Measurements from ENCODE around the gene SLC43A3.

Gene SLC43A3

GRCh38 chr11:57409321-57410100 lies 17.4 kb downstream of the SLC43A3 start:
- no peak for TF ChIP-seq CTCF (conservative IDR thresholded peaks at IDR 0.05; ENCODE audit: low read depth)
- ChIA-PET CTCF (no interaction called here), POLR2A (ENCODE audit: low non-redundant PET) (no interaction called here)
- no peak for DNase-seq (ENCODE audit: low spot score)
- peak overlapping the region; percentile 41 for H3K27ac ChIP-seq

GRCh38 chr11:57408771-57409170 lies 18.1 kb downstream of the SLC43A3 start:
- no peak for TF ChIP-seq CTCF (conservative IDR thresholded peaks at IDR 0.05; ENCODE audit: low read depth)
- POLR2A ChIA-PET (ENCODE audit: low non-redundant PET): no interaction called here
- peak overlapping the region; percentile 41 for H3K27ac ChIP-seq
- CTCF ChIA-PET: interaction anchor here (0.6 kb wide), 1 partner anchor 1085 kb away, joined by 4 read pairs; no protein-coding TSS in a partner anchor
- DNase-seq (ENCODE audit: low spot score): no peak

- peak overlapping the region; percentile 41 for H3K27ac ChIP-seq
- TF ChIP-seq CTCF (conservative IDR thresholded peaks at IDR 0.05; ENCODE audit: low read depth): no peak
- POLR2A ChIA-PET (ENCODE audit: low non-redundant PET): no interaction called here
- CTCF ChIA-PET: interaction anchor here (0.6 kb wide), 1 partner anchor 1085 kb away, joined by 4 read pairs; no protein-coding TSS in a partner anchor
- no peak for DNase-seq (ENCODE audit: low spot score)
Observed at GRCh38 chr11:57407941-57408475, 18.9 kb downstream of the SLC43A3 start.

- POLR2A ChIA-PET (ENCODE audit: low non-redundant PET): no interaction called here
- DNase-seq (ENCODE audit: low spot score): no peak
- H3K27ac ChIP-seq: peak overlapping the region; percentile 51
- TF ChIP-seq CTCF (conservative IDR thresholded peaks at IDR 0.05; ENCODE audit: low read depth): no peak
- CTCF ChIA-PET: interaction anchor here (0.6 kb wide), 1 partner anchor 55 kb away, joined by 4 read pairs; no protein-coding TSS in a partner anchor
Observed at GRCh38 chr11:57407010-57407920, 19.7 kb downstream of the SLC43A3 start.

- H3K27ac ChIP-seq: peak overlapping the region; percentile 51
- TF ChIP-seq CTCF (conservative IDR thresholded peaks at IDR 0.05; ENCODE audit: low read depth): no peak
- no peak for DNase-seq (ENCODE audit: low spot score)
- CTCF ChIA-PET: no interaction called here
- POLR2A ChIA-PET (ENCODE audit: low non-redundant PET): no interaction called here
Observed at GRCh38 chr11:57406337-57406904, 20.5 kb downstream of the SLC43A3 start.

GRCh38 chr11:57405271-57405860 lies 21.6 kb downstream of the SLC43A3 start:
- DNase-seq (ENCODE audit: low spot score): no peak
- no peak for TF ChIP-seq CTCF (conservative IDR thresholded peaks at IDR 0.05; ENCODE audit: low read depth)
- CTCF ChIA-PET: no interaction called here
- peak overlapping the region; percentile 51 for H3K27ac ChIP-seq
- POLR2A ChIA-PET (ENCODE audit: low non-redundant PET): no interaction called here
